Fibroblast of peridontal ligament (primary cell): ENCODE results near the gene B4GALNT2.

Source experiments
- DNase-seq: peaks from one replicate; pipeline ENCODE4 v3.0.0-alpha.2; 2010; ENCODE audit errors: extremely low read depth

The B4GALNT2 gene

GRCh38 chr17:49210158-49211029 is 77.8 kb downstream of the B4GALNT2 start, which contains the start of the genes ABI3 and GNGT2:
TSS of gene ABI3 (plus strand) at chr17:49210707. CDS start at chr17:49210725, 18 bp downstream.
TSS of gene GNGT2 (minus strand) at chr17:49210574. CDS start at chr17:49207422, 3,152 bp downstream.
- peak; percentile 30 for DNase-seq

- no peak for DNase-seq
Measured at GRCh38 chr17:49213399-49213798, 80.8 kb downstream of the B4GALNT2 start.

GRCh38 chr17:49213847-49214246 is 81.3 kb downstream of the B4GALNT2 start:
- DNase-seq, result no peak

- DNase-seq, result no peak
Measured at GRCh38 chr17:49214676-49215360, 82.2 kb downstream of the B4GALNT2 start.

GRCh38 chr17:49216482-49216881 is 83.9 kb downstream of the B4GALNT2 start:
- no peak for DNase-seq

- no peak for DNase-seq
Measured at GRCh38 chr17:49216953-49217650, 84.5 kb downstream of the B4GALNT2 start.

GRCh38 chr17:49217651-49218413 is 85.3 kb downstream of the B4GALNT2 start:
- no peak for DNase-seq

GRCh38 chr17:49218941-49219913 is 86.7 kb downstream of the B4GALNT2 start:
- no peak for DNase-seq

GRCh38 chr17:49219987-49220386 is 87.4 kb downstream of the B4GALNT2 start:
- DNase-seq, result no peak

GRCh38 chr17:49223168-49223516 is 90.6 kb downstream of the B4GALNT2 start:
- DNase-seq, result no peak

- no peak for DNase-seq
Measured at GRCh38 chr17:49223517-49224197, 91.1 kb downstream of the B4GALNT2 start.

GRCh38 chr17:49224198-49224996 is 91.8 kb downstream of the B4GALNT2 start:
- no peak for DNase-seq

GRCh38 chr17:49224997-49225337 is 92.4 kb downstream of the B4GALNT2 start:
- DNase-seq, result no peak

- DNase-seq, result no peak
Measured at GRCh38 chr17:49225554-49226236, 93.1 kb downstream of the B4GALNT2 start.
